ENCODE results near the gene ETV3.
"Not testable (repeated sequence)": the region's sequence is repeated elsewhere in the genome, so short reads cannot be mapped to it uniquely, and the experiment has no call there.

The ETV3 gene

DNA sequence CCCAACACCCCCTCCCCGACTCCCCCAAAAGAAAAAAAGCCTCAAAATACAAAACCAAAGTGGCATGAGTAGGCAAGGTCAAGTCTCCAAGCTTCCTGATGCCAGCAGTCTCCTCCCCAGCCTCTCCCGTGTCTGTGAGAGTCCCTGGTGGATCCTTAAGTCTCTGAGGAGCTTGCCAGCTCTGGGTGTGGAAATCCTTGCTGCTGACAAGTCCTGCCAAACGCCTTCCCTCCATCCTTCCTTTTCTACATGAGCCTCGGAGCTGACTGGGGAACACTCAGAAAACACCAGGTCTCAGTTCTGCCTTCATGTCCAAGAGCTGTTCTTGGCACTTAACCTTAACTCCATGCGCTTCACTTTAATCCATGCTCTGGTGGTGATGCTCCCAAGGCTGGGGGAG is 34.9 kb downstream of the ETV3 start:
- ATAC-seq (ENCODE audit: insufficient read depth, low read depth) (no peak), DNase-seq (no peak)
- Histone ChIP-seq H2AFZ (ENCODE audit: low read depth, low read length) (no peak overlapping the region), H3K79me2 (ENCODE audit: insufficient read depth, low read length) (no peaks in the 10 kb centered on the region), H3K4me3 (ENCODE audit: low read depth in 1 of 2, low read length in 2 of 2) (no peak overlapping the region), H3K27ac (ENCODE audit: low read length) (no peak overlapping the region), H3K27me3 (ENCODE audit: insufficient read depth, low read length, poor library complexity) (peaks cover 32% of the 10 kb centered on the region), H3K9me3 (ENCODE audit: insufficient read depth, low read length, severe bottlenecking) (no peaks in the 10 kb centered on the region), H3K4me1 (ENCODE audit: insufficient read depth, low read length) (no peaks in the 10 kb centered on the region), H3K4me2 (ENCODE audit: insufficient read depth, low read length) (no peak overlapping the region), H3K36me3 (ENCODE audit: insufficient read depth, low read length) (no peaks in the 10 kb centered on the region), H4K20me1 (ENCODE audit: insufficient read depth, low read length) (peaks cover 5% of the 10 kb centered on the region), H3K9ac (ENCODE audit: low read depth, low read length) (no peak overlapping the region)
- TF ChIP-seq, protein P1, sequence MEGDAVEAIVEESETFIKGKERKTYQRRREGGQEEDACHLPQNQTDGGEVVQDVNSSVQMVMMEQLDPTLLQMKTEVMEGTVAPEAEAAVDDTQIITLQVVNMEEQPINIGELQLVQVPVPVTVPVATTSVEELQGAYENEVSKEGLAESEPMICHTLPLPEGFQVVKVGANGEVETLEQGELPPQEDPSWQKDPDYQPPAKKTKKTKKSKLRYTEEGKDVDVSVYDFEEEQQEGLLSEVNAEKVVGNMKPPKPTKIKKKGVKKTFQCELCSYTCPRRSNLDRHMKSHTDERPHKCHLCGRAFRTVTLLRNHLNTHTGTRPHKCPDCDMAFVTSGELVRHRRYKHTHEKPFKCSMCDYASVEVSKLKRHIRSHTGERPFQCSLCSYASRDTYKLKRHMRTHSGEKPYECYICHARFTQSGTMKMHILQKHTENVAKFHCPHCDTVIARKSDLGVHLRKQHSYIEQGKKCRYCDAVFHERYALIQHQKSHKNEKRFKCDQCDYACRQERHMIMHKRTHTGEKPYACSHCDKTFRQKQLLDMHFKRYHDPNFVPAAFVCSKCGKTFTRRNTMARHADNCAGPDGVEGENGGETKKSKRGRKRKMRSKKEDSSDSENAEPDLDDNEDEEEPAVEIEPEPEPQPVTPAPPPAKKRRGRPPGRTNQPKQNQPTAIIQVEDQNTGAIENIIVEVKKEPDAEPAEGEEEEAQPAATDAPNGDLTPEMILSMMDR (IDR thresholded peaks at IDR 0.05; ENCODE audit: borderline replicate concordance, extremely low read depth, low read length, poor library complexity, severe bottlenecking): no peak
- TF ChIP-seq EZH2 (IDR thresholded peaks at IDR 0.05; ENCODE audit: borderline replicate concordance, low read depth, low read length, severe bottlenecking): no peak

DNA sequence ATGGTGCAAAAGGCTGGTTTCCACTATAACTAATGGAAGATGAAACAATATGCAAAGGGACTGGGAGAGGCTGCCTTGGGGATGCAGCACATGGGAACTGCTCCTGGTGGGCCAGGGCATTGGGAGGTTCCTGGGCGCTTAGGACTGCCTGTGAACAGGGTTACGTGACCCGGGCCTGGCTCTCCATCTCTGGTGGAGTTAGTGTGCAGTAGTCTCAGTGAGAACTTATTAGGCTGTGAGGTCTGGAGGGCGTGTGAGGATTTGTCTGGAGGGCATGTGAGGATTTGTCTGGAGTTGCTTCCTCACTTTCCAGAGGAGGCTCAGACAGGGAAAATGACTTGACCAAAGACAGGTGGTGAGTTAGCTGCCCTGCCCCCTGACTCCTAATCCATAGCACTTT is 37.0 kb downstream of the ETV3 start:
- Histone ChIP-seq H3K9me3 (ENCODE audit: insufficient read depth, low read length, severe bottlenecking) (no peaks in the 10 kb centered on the region), H3K79me2 (ENCODE audit: insufficient read depth, low read length) (no peaks in the 10 kb centered on the region), H3K27ac (ENCODE audit: low read length) (no peak overlapping the region), H3K4me1 (ENCODE audit: insufficient read depth, low read length) (no peaks in the 10 kb centered on the region), H3K36me3 (ENCODE audit: insufficient read depth, low read length) (no peaks in the 10 kb centered on the region), H3K27me3 (ENCODE audit: insufficient read depth, low read length, poor library complexity) (peaks cover 21% of the 10 kb centered on the region), H3K9ac (ENCODE audit: low read depth, low read length) (no peak overlapping the region), H3K4me2 (ENCODE audit: insufficient read depth, low read length) (no peak overlapping the region), H2AFZ (ENCODE audit: low read depth, low read length) (no peak overlapping the region), H3K4me3 (ENCODE audit: low read depth in 1 of 2, low read length in 2 of 2) (no peak overlapping the region), H4K20me1 (ENCODE audit: insufficient read depth, low read length) (no peaks in the 10 kb centered on the region)
- TF ChIP-seq, protein P1 (IDR thresholded peaks at IDR 0.05; ENCODE audit: borderline replicate concordance, extremely low read depth, low read length, poor library complexity, severe bottlenecking): no peak
- TF ChIP-seq EZH2 (IDR thresholded peaks at IDR 0.05; ENCODE audit: borderline replicate concordance, low read depth, low read length, severe bottlenecking): no peak
- ATAC-seq (ENCODE audit: insufficient read depth, low read depth) (no peak), DNase-seq (no peak)

DNA sequence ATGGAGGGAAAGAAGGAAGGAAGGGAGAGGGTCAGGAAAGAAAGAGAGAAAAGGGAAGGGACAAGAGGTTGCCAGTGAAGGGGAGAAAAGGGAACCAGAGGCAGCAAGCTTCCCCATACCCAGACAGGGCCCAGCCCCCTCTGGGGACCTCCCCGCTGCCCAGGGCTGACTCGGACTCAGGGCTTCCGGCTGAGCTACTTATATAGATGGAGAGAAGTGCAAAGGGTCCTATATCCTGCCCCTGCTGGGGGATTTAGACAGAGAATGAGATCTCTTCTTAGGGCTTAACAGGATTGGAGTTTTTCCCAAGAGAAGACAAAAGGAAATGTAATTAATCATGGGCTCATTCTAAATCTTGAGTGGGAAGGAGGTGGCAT is 38.6 kb downstream of the ETV3 start, which contains the start of gene ETV3L:
Gene ETV3L (minus strand): TSS at position 176 of the 377 bp plus-strand sequence. CDS start 285 bp downstream, outside the sequence.
- H3K27ac ChIP-seq (ENCODE audit: low read length): no peak within 1 kb of the TSS
- H2AFZ ChIP-seq (ENCODE audit: low read depth, low read length): no peak within 1 kb of the TSS
- H3K9me3 ChIP-seq (ENCODE audit: insufficient read depth, low read length, severe bottlenecking): no peaks in the 10 kb centered on the region
- ATAC-seq (ENCODE audit: insufficient read depth, low read depth): no peak
- H3K4me2 ChIP-seq (ENCODE audit: insufficient read depth, low read length): no peak within 1 kb of the TSS
- H3K36me3 ChIP-seq (ENCODE audit: insufficient read depth, low read length): no peaks in the 10 kb centered on the region
- H4K20me1 ChIP-seq (ENCODE audit: insufficient read depth, low read length): no peaks in the 10 kb centered on the region
- no peak for DNase-seq
- H3K4me3 ChIP-seq (ENCODE audit: low read depth in 1 of 2, low read length in 2 of 2): no peak within 1 kb of the TSS
- no peak within 1 kb of the TSS for H3K9ac ChIP-seq (ENCODE audit: low read depth, low read length)
- H3K79me2 ChIP-seq (ENCODE audit: insufficient read depth, low read length): no peaks in the 10 kb centered on the region
- no peak for TF ChIP-seq EZH2 (IDR thresholded peaks at IDR 0.05; ENCODE audit: borderline replicate concordance, low read depth, low read length, severe bottlenecking)
- TF ChIP-seq, protein P1 (IDR thresholded peaks at IDR 0.05; ENCODE audit: borderline replicate concordance, extremely low read depth, low read length, poor library complexity, severe bottlenecking): no peak
- H3K27me3 ChIP-seq (ENCODE audit: insufficient read depth, low read length, poor library complexity): peaks cover 11% of the 10 kb centered on the region
- no peaks in the 10 kb centered on the region for H3K4me1 ChIP-seq (ENCODE audit: insufficient read depth, low read length)

DNA sequence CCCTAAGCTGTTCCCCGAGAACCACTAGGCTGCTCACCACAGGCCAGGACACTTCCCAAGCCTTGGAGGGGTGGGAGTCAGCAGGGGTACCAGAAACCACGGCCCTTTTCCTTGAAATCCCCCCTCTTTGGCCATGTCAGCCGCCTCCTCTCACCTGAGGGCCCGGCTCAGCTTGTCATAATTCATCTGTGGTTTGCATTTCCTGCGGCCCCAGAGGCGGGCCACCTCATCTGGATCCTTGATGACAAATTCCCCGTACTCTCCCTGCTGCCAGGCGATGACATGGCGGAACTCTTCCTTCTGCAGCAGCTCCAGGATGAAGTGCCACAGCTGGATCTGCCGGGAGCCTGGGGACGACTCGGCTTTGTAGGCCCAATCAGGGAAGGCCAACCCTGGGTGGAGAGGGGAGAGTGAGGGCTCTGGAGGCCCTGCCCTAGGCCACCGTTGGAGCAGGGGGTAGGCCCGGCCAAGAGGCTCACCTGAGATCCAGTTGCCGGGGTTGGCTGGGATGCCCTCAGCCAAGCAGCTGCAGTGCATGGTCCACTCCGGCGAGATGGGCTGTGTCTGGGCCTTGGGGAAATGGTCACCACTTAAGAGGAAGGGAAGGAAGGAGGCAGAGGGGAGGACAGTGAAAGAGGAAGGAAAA is 39.1 kb downstream of the ETV3 start:
- not testable (repeated sequence) for H3K36me3 ChIP-seq (ENCODE audit: insufficient read depth, low read length); H3K79me2 ChIP-seq (ENCODE audit: insufficient read depth, low read length); H3K27ac ChIP-seq (ENCODE audit: low read length); H2AFZ ChIP-seq (ENCODE audit: low read depth, low read length); H4K20me1 ChIP-seq (ENCODE audit: insufficient read depth, low read length); H3K4me2 ChIP-seq (ENCODE audit: insufficient read depth, low read length); H3K4me1 ChIP-seq (ENCODE audit: insufficient read depth, low read length); ATAC-seq (ENCODE audit: insufficient read depth, low read depth); H3K4me3 ChIP-seq (ENCODE audit: low read depth in 1 of 2, low read length in 2 of 2); H3K9ac ChIP-seq (ENCODE audit: low read depth, low read length); H3K9me3 ChIP-seq (ENCODE audit: insufficient read depth, low read length, severe bottlenecking); DNase-seq
- H3K27me3 ChIP-seq (ENCODE audit: insufficient read depth, low read length, poor library complexity): peaks cover 10% of the 10 kb centered on the region

Data from DND-41 (cell line).